IMR-90 (cell line): ENCODE measurements around the gene HIVEP3. TPM values are rescaled to one million over a fixed set of nuclear protein-coding genes. Genes with fewer than 3 reads are reported as not detected.

Experiments
- ATAC-seq: fragments of 200-7000 bp; cut with Tn5 transposase; 2 replicates; pipeline ENCODE4 v1.9.1; 2020; ENCODE audit warnings: low read depth, mild to moderate bottlenecking, moderate library complexity
- BruUV-seq: library from RNA; stranded (reverse); fragments of 400-500 nt; replicated peaks from 2 replicates; lab custom pipeline; 2021; lab: Mats Ljungman, UMichigan
- CTCF ChIA-PET: fragments of 300-600 bp; formaldehyde crosslinking; extraction: SDS; loops from one replicate; lab custom pipeline; 2021; ENCODE audit warnings: antibody characterized with exemption; lab: Yijun Ruan, JAX
- POLR2A ChIA-PET: fragments of 300-600 bp; sonication (Branson Sonifier 250); formaldehyde crosslinking; loops from one replicate; lab custom pipeline; 2022; ENCODE audit warnings: antibody characterized with exemption; ENCODE audit not compliant: unreplicated experiment; lab: Charles Lee
- DNase-seq: peaks from one replicate; pipeline ENCODE4 v3.0.0; 2013
- H2AFZ ChIP-seq: replicated peaks from 2 replicates; pipeline ENCODE3; 2013; ENCODE audit warnings: low read length, mild to moderate bottlenecking; ENCODE audit not compliant: poor library complexity
- H2AK5ac ChIP-seq: 2 replicates; pipeline ENCODE4 v1.6.1; 2013; ENCODE audit warnings: low read depth, low read length, inconsistent platforms
- H2AK9ac ChIP-seq: replicated peaks from 2 replicates; pipeline ENCODE3; 2013; ENCODE audit warnings: mild to moderate bottlenecking, low read depth, low read length, moderate library complexity; ENCODE audit not compliant: poor library complexity
- H2BK120ac ChIP-seq: 2 replicates; pipeline ENCODE4 v1.6.1; 2013; ENCODE audit warnings: low read depth, low read length, inconsistent platforms
- H2BK15ac ChIP-seq: 3 replicates; pipeline ENCODE4 v1.6.1; 2013; ENCODE audit warnings: low read depth, low read length, inconsistent platforms
- H2BK20ac ChIP-seq: 2 replicates; pipeline ENCODE4 v1.6.1; 2013; ENCODE audit warnings: low read depth, mild to moderate bottlenecking, inconsistent platforms, low read length, moderate library complexity
- H2BK5ac ChIP-seq: 2 replicates; pipeline ENCODE4 v1.6.1; 2013; ENCODE audit warnings: mild to moderate bottlenecking, low read depth, low read length, inconsistent platforms; ENCODE audit not compliant: poor library complexity, severe bottlenecking
- H3K14ac ChIP-seq: replicated peaks from 2 replicates; pipeline ENCODE4 v1.6.1; 2013; ENCODE audit warnings: low read depth, low read length, inconsistent platforms
- H3K18ac ChIP-seq: 2 replicates; pipeline ENCODE4 v1.6.1; 2013; ENCODE audit warnings: low read depth, low read length, control low read depth
- H3K23ac ChIP-seq: 2 replicates; pipeline ENCODE4 v1.6.1; 2013; ENCODE audit warnings: low read depth, low read length, inconsistent platforms
- H3K27ac ChIP-seq: 2 replicates; pipeline ENCODE4 v1.5.1; 2013; ENCODE audit warnings: mild to moderate bottlenecking, control low read depth, low read length; ENCODE audit not compliant: insufficient read depth
- H3K27me3 ChIP-seq: 2 replicates; pipeline ENCODE4 v1.6.1; 2013; ENCODE audit warnings: low read length; ENCODE audit not compliant: control insufficient read depth, insufficient read depth
- H3K36me3 ChIP-seq: 2 replicates; pipeline ENCODE4 v1.6.1; 2013; ENCODE audit warnings: low read length, mixed read lengths; ENCODE audit not compliant: control insufficient read depth, insufficient read depth
- H3K4ac ChIP-seq: 2 replicates; pipeline ENCODE4 v1.6.1; 2013; ENCODE audit warnings: low read depth, low read length, inconsistent platforms
- H3K4me1 ChIP-seq: 2 replicates; pipeline ENCODE4 v1.6.1; 2013; ENCODE audit warnings: low read length, mixed read lengths; ENCODE audit not compliant: control insufficient read depth, insufficient read depth
- H3K4me2 ChIP-seq: 2 replicates; pipeline ENCODE4 v1.6.1; 2013; ENCODE audit warnings: low read depth, mild to moderate bottlenecking, control low read depth, low read length, moderate library complexity
- H3K4me3 ChIP-seq: 2 replicates; pipeline ENCODE4 v1.5.1; 2013; ENCODE audit warnings: low read depth, mild to moderate bottlenecking, control low read depth, low read length, moderate library complexity; ENCODE audit not compliant: insufficient read depth
- H3K56ac ChIP-seq: 2 replicates; pipeline ENCODE4 v1.6.1; 2013; ENCODE audit warnings: low read length, inconsistent platforms; ENCODE audit not compliant: insufficient read depth; ENCODE audit errors: extremely low read depth
- H3K79me1 ChIP-seq, 2 experiments: 2 replicates each; pipeline ENCODE4 v1.6.1; 2013; ENCODE audit warnings: low read length in 2 of 2, inconsistent platforms in 1 of 2, low read depth in 1 of 2
- H3K9ac ChIP-seq: 2 replicates; pipeline ENCODE4 v1.6.1; 2013; ENCODE audit warnings: low read depth, low read length, control low read depth
- H3K9me1 ChIP-seq: 2 replicates; pipeline ENCODE4 v1.6.1; 2013; ENCODE audit warnings: low read length, inconsistent platforms; ENCODE audit not compliant: insufficient read depth
- H3K9me3 ChIP-seq: 2 replicates; pipeline ENCODE4 v1.6.1; 2013; ENCODE audit warnings: low read length; ENCODE audit not compliant: control insufficient read depth, insufficient read depth
- H4K20me1 ChIP-seq: 2 replicates; pipeline ENCODE4 v1.6.1; 2013; ENCODE audit warnings: low read length, inconsistent platforms; ENCODE audit not compliant: insufficient read depth
- H4K5ac ChIP-seq: 2 replicates; pipeline ENCODE4 v1.6.1; 2013; ENCODE audit warnings: mild to moderate bottlenecking, low read depth, low read length, control low read depth
- H4K8ac ChIP-seq, 2 experiments: 2 replicates each; pipeline ENCODE4 v1.6.1; 2013; ENCODE audit warnings: low read depth in 2 of 2, low read length in 2 of 2, control low read depth in 1 of 2, inconsistent platforms in 1 of 2
- H4K91ac ChIP-seq: 2 replicates; pipeline ENCODE4 v1.6.1; 2013; ENCODE audit warnings: low read depth, low read length, inconsistent platforms; ENCODE audit not compliant: insufficient read depth
- BHLHE40 ChIP-seq: fragments of 150-350 bp; IDR thresholded peaks from 2 replicates; pipeline ENCODE4 v1.6.1; 2016; ENCODE audit warnings: mild to moderate bottlenecking, low read depth, low read length
- MAFK ChIP-seq: IDR thresholded peaks from 2 replicates; pipeline ENCODE4 v1.6.1; 2012; ENCODE audit warnings: low read depth, low read length, improper control_type of control experiment
- MAZ ChIP-seq: IDR thresholded peaks from 2 replicates; pipeline ENCODE4 v1.6.1; 2012; ENCODE audit warnings: low read depth, mild to moderate bottlenecking, low read length, improper control_type of control experiment, moderate library complexity, borderline replicate concordance
- NFE2L2 ChIP-seq: fragments of 150-350 bp; IDR thresholded peaks from 2 replicates; pipeline ENCODE4 v1.6.1; 2016; ENCODE audit warnings: low read depth, mild to moderate bottlenecking, low read length
- RAD21 ChIP-seq: IDR thresholded peaks from 2 replicates; pipeline ENCODE4 v1.6.1; 2012; ENCODE audit warnings: low read length, improper control_type of control experiment
- RCOR1 ChIP-seq: IDR thresholded peaks from 2 replicates; pipeline ENCODE4 v1.6.1; 2012; ENCODE audit warnings: mild to moderate bottlenecking, low read length, improper control_type of control experiment; ENCODE audit not compliant: insufficient replicate concordance
- RFX5 ChIP-seq: IDR thresholded peaks from 2 replicates; pipeline ENCODE4 v1.8.0; 2012; ENCODE audit warnings: low read depth, mild to moderate bottlenecking, low read length, moderate library complexity
- WGBS, 2 experiments: methylation state at CpG; one replicate each; pipeline versions ENCODE4 v1.1.5 to v1.1.7; 2013; ENCODE audit warnings: missing lambda C conversion rate in 2 of 2; ENCODE audit not compliant: insufficient read length in 1 of 2; ENCODE audit errors: extremely low coverage in 2 of 2; 5-methylcytosine and 5-hydroxymethylcytosine counted together
- dilution Hi-C: fragments of 300-500 bp; cut with HindIII; formaldehyde crosslinking; loops from one replicate; pipeline ENCODE4 v1.14.3; 2018; ENCODE audit warnings: low sequenced_read_pairs; ENCODE audit not compliant: unreplicated experiment
- in situ Hi-C: fragments of 300-500 bp; cut with MboI; formaldehyde crosslinking; loops from 3 replicates; pipeline ENCODE4 v1.14.3; 2019; ENCODE audit warnings: low sequenced_read_pairs, inconsistent platforms, mixed read lengths
- intact Hi-C: fragments of 100-400 bp; cut with micrococcal nuclease; formaldehyde crosslinking; loops from 2 replicates; pipeline ENCODE4 v1.10.0; 2022
- polyA plus RNA-seq, 3 experiments: library from polyadenylated mRNA; depleted of rRNA; stranded (reverse); fragments of >200 nt; gene quantifications; 2 replicates each; pipeline ENCODE4 v1.2.3, GENCODE V29; 2012; ENCODE audit warnings: low replicate concordance in 1 of 3
- total RNA-seq: library from RNA; depleted of rRNA; stranded (reverse); fragments of >200 nt; gene quantifications from 2 replicates; pipeline ENCODE4 v1.2.3, GENCODE V29; 2012
- TF ChIP-seq, protein P1 (sequence below): conservative IDR thresholded peaks from 2 replicates; pipeline ENCODE4 v1.5.1; 2012; ENCODE audit warnings: mild to moderate bottlenecking, low read depth, low read length, improper control_type of control experiment

The HIVEP3 gene
- total and polyA plus RNA-seq, 2 of the 4 experiments (the other 2 are of a cell fraction) = 1.4 to 4.0 TPM

- Histone ChIP-seq H2BK20ac (no peak overlapping the region), H3K27me3 (no peaks in the 10 kb centered on the region; the same call in 1 of the 2 replicates), H2BK5ac (no peak overlapping the region), H3K9me3 (no peaks in the 10 kb centered on the region), H4K91ac (no peak overlapping the region), H4K5ac (no peak overlapping the region), H3K9ac (no peak overlapping the region), H4K20me1 (no peaks in the 10 kb centered on the region), H3K4me1 (no peaks in the 10 kb centered on the region), H3K18ac (no peak overlapping the region), H3K23ac (no peak overlapping the region), H2AK5ac (no peak overlapping the region), H2AK9ac (no peak overlapping the region), H3K14ac (no peak overlapping the region; the same call in 1 of the 2 replicates), H3K27ac (no peak overlapping the region), H3K79me1 (no peaks in the 10 kb centered on the region), H3K9me1 (peaks cover 5% of the 10 kb centered on the region; the same call in 1 of the 2 replicates), H2AFZ (no peak overlapping the region), H3K4me3 (no peak overlapping the region), H3K4me2 (no peak overlapping the region), H2BK120ac (no peak overlapping the region), H3K4ac (no peak overlapping the region), H2BK15ac (no peak overlapping the region), H4K8ac (no peak overlapping the region), H3K36me3 (no peaks in the 10 kb centered on the region), H3K56ac (no peak overlapping the region)
- in situ Hi-C loops (no loop called here), intact Hi-C loops (no loop called here), dilution Hi-C loops (no loop called here)
- TF ChIP-seq RAD21 (no peak), BHLHE40 (no peak), RCOR1 (no peak), RFX5 (no peak), MAFK (no peak), NFE2L2 (no peak), MAZ (no peak)
- TF ChIP-seq, protein P1, sequence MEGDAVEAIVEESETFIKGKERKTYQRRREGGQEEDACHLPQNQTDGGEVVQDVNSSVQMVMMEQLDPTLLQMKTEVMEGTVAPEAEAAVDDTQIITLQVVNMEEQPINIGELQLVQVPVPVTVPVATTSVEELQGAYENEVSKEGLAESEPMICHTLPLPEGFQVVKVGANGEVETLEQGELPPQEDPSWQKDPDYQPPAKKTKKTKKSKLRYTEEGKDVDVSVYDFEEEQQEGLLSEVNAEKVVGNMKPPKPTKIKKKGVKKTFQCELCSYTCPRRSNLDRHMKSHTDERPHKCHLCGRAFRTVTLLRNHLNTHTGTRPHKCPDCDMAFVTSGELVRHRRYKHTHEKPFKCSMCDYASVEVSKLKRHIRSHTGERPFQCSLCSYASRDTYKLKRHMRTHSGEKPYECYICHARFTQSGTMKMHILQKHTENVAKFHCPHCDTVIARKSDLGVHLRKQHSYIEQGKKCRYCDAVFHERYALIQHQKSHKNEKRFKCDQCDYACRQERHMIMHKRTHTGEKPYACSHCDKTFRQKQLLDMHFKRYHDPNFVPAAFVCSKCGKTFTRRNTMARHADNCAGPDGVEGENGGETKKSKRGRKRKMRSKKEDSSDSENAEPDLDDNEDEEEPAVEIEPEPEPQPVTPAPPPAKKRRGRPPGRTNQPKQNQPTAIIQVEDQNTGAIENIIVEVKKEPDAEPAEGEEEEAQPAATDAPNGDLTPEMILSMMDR = no peak
- CTCF ChIA-PET = no interaction called here
- ATAC-seq = no peak
- POLR2A ChIA-PET = no interaction called here
- WGBS, 2 experiments = 90% methylated on average over 5 of the region's 6 CpGs; no CpG with 5 or more reads in 1 of the 2 experiments
- BruUV-seq = no TSS peak
- no peak for DNase-seq
Measured at GRCh38 chr1:41699861-41700248, 218.9 kb downstream of the HIVEP3 start.
